Esophagus muscularis mucosa (tissue), 4 donors: ENCODE measurements around the gene MPV17L. TPM values are rescaled to one million over a fixed set of nuclear protein-coding genes. Genes with fewer than 3 reads are reported as not detected.
A peak's percentile ranks its signal among the peaks of the same experiment; 100 is the strongest.
"Not testable (repeated sequence)": the region's sequence is repeated elsewhere in the genome, so short reads cannot be mapped to it uniquely, and the experiment has no call there.

ENCODE experiments used
- DNase-seq: peaks from one replicate; pipeline ENCODE4 v3.0.0-alpha.2; 2017; ENCODE audit errors: extremely low spot score
- H3K27ac ChIP-seq, 4 donors: fragments of 200-600 bp; sonication (generic); replicated peaks in 1 of 4; 1 replicate in 3 of 4; 2 replicates in 1 of 4; pipeline ENCODE4 v1.5.1; 2016 to 2019; ENCODE audit warnings: mild to moderate bottlenecking in 1 of 4
- H3K27me3 ChIP-seq, 4 donors: fragments of 200-600 bp; sonication (generic); one replicate each; pipeline versions ENCODE4 v1.5.1 to v1.6.0; 2016 to 2019
- H3K36me3 ChIP-seq, 4 donors: fragments of 200-600 bp; sonication (generic); one replicate each; pipeline ENCODE4 v1.5.1; 2016 to 2019
- H3K4me1 ChIP-seq, 4 donors: fragments of 200-600 bp; sonication (generic); one replicate each; pipeline ENCODE4 v1.5.1; 2016 to 2019
- H3K4me3 ChIP-seq, 4 donors: fragments of 200-600 bp; sonication (generic); 1 replicate in 2 of 4; 2 replicates in 2 of 4; pipeline ENCODE4 v1.5.1; 2016 to 2019; ENCODE audit warnings: mild to moderate bottlenecking in 4 of 4, moderate library complexity in 1 of 4
- H3K9me3 ChIP-seq, 4 donors: fragments of 200-600 bp; sonication (generic); 1 replicate in 3 of 4; 2 replicates in 1 of 4; pipeline ENCODE4 v1.5.1; 2016 to 2019
- CTCF ChIP-seq, 3 experiments: fragments of 200-600 bp in 2 of 3; fragments of 450-650 bp in 1 of 3; sonication (generic) in 2 of 3; IDR thresholded peaks; one replicate each; pipeline ENCODE4 v1.5.1; 2017 to 2019; ENCODE audit warnings: antibody characterized with exemption in 3 of 3, mild to moderate bottlenecking in 2 of 3, moderate library complexity in 1 of 3
- EP300 ChIP-seq: sonication (generic); formaldehyde crosslinking; IDR thresholded peaks from one replicate; pipeline ENCODE4 v1.6.1; 2017; ENCODE audit warnings: antibody characterized with exemption
- POLR2A ChIP-seq: fragments of 450-650 bp; IDR thresholded peaks from one replicate; pipeline ENCODE4 v1.6.1; 2017; ENCODE audit warnings: antibody characterized with exemption, moderate library complexity, mild to moderate bottlenecking, low read depth
- POLR2AphosphoS5 ChIP-seq, 2 donors: sonication (generic); formaldehyde crosslinking; IDR thresholded peaks; one replicate each; pipeline ENCODE4 v1.6.1; 2017; ENCODE audit warnings: antibody characterized with exemption in 2 of 2
- WGBS: methylation state at CpG from one replicate; pipeline ENCODE4 v1.1.5; 2018; 5-methylcytosine and 5-hydroxymethylcytosine counted together
- intact Hi-C: fragments of 100-400 bp; cut with DNase I; formaldehyde crosslinking; loops from one replicate; pipeline ENCODE4 v1.15.1; 2023
- total RNA-seq, 4 donors: library from RNA; depleted of rRNA; stranded (reverse); fragments of >200 nt; gene quantifications; one replicate each; pipeline versions ENCODE4 v1.1.0 to v1.2.1, GENCODE V29; 2016

Gene MPV17L
- total RNA-seq, 4 donors from 2014 or later: 6.6 to 9.5 (median 9.3) TPM

- Histone ChIP-seq H3K4me1 (peaks cover 0 to 14% (median 3%) of the 10 kb centered on the region in 4 donors), H3K27me3 (no peaks in the 10 kb centered on the region), H3K27ac (no peak overlapping the region), H3K9me3 (no peaks in the 10 kb centered on the region), H3K36me3 (peaks cover 0 to 29% (median 0%) of the 10 kb centered on the region in 4 donors), H3K4me3 (no peak overlapping the region)
- no peak for TF ChIP-seq POLR2A
- no peak for TF ChIP-seq EP300
- no peak for TF ChIP-seq CTCF (IDR thresholded peaks at IDR 0.05)
- TF ChIP-seq POLR2AphosphoS5 (IDR thresholded peaks at IDR 0.05): no peak
- no peak for DNase-seq
- intact Hi-C loops: no loop called here
- WGBS: 92% methylated on average over 9 of the region's 9 CpGs
Measured at GRCh38 chr16:15403392-15403995, 7.9 kb downstream of the MPV17L start.

GRCh38 chr16:15404091-15404490 lies 8.5 kb downstream of the MPV17L start:
- WGBS: 88% methylated on average over 3 of the region's 3 CpGs
- peaks cover 0 to 29% (median 0%) of the 10 kb centered on the region in 4 donors for H3K36me3 ChIP-seq
- H3K4me3 ChIP-seq, H3K9me3 ChIP-seq, intact Hi-C loops, DNase-seq, H3K27me3 ChIP-seq: not testable (repeated sequence)
- peaks cover 0 to 14% (median 3%) of the 10 kb centered on the region in 4 donors for H3K4me1 ChIP-seq
- peak overlapping the region in 2 of 4 donors; percentile 13 to 63 for H3K27ac ChIP-seq

- Histone ChIP-seq H3K4me3 (no peak overlapping the region), H3K27me3 (no peaks in the 10 kb centered on the region), H3K36me3 (peaks cover 0 to 34% (median 0%) of the 10 kb centered on the region in 4 donors), H3K27ac (peak overlapping the region in 3 of 4 donors; percentile 9 to 63 (median 13)), H3K4me1 (peaks cover 0 to 14% (median 3%) of the 10 kb centered on the region in 4 donors), H3K9me3 (no peaks in the 10 kb centered on the region)
- TF ChIP-seq POLR2A: no peak
- no peak for TF ChIP-seq POLR2AphosphoS5 (IDR thresholded peaks at IDR 0.05)
- no peak for TF ChIP-seq CTCF (IDR thresholded peaks at IDR 0.05)
- TF ChIP-seq EP300: no peak
- WGBS: 62% methylated on average over 4 of the region's 4 CpGs
- peak; percentile 92 for DNase-seq
- intact Hi-C loops: no loop called here
Measured at GRCh38 chr16:15404792-15405191, 9.2 kb downstream of the MPV17L start.

GRCh38 chr16:15407756-15408155 lies 12.2 kb downstream of the MPV17L start:
- intact Hi-C loops, H3K4me3 ChIP-seq, H3K27me3 ChIP-seq, DNase-seq, H3K9me3 ChIP-seq, H3K27ac ChIP-seq: not testable (repeated sequence)
- 91% methylated on average over 4 of the region's 4 CpGs for WGBS
- Histone ChIP-seq H3K4me1 (peaks cover 0 to 14% (median 3%) of the 10 kb centered on the region in 4 donors), H3K36me3 (peaks cover 0 to 17% (median 0%) of the 10 kb centered on the region in 4 donors)

- H3K4me1 ChIP-seq, H3K9me3 ChIP-seq, H3K27me3 ChIP-seq, DNase-seq, H3K27ac ChIP-seq, H3K4me3 ChIP-seq, H3K36me3 ChIP-seq, intact Hi-C loops: not testable (repeated sequence)
- WGBS: 97% methylated on average over 6 of the region's 6 CpGs
Measured at GRCh38 chr16:15409476-15409875, 13.9 kb downstream of the MPV17L start.

GRCh38 chr16:15415511-15415985 lies 20.0 kb downstream of the MPV17L start:
- Histone ChIP-seq H3K4me1 (no peaks in the 10 kb centered on the region), H3K9me3 (no peaks in the 10 kb centered on the region), H3K27ac (no peak overlapping the region), H3K27me3 (no peaks in the 10 kb centered on the region), H3K36me3 (no peaks in the 10 kb centered on the region), H3K4me3 (no peak overlapping the region)
- no peak for DNase-seq
- TF ChIP-seq POLR2AphosphoS5 (IDR thresholded peaks at IDR 0.05): no peak
- intact Hi-C loops: no loop called here
- 53% methylated on average over 3 of the region's 3 CpGs for WGBS

GRCh38 chr16:15417197-15417596 lies 21.6 kb downstream of the MPV17L start:
- no peak for DNase-seq
- Histone ChIP-seq H3K9me3 (no peaks in the 10 kb centered on the region), H3K27me3 (no peaks in the 10 kb centered on the region), H3K27ac (no peak overlapping the region), H3K36me3 (no peaks in the 10 kb centered on the region), H3K4me3 (no peak overlapping the region), H3K4me1 (no peaks in the 10 kb centered on the region)
- TF ChIP-seq POLR2AphosphoS5 (IDR thresholded peaks at IDR 0.05): no peak
- no peak for TF ChIP-seq EP300
- no peak for TF ChIP-seq POLR2A
- no peak for TF ChIP-seq CTCF (IDR thresholded peaks at IDR 0.05)
- 98% methylated on average over 2 of the region's 2 CpGs for WGBS
- intact Hi-C loops: no loop called here
